HepG2 (cell line): ENCODE results near the gene TCERG1L. TPM values are rescaled to one million over a fixed set of nuclear protein-coding genes. Genes with fewer than 3 reads are reported as not detected.

Experiments used
- ATAC-seq: fragments of 200-7000 bp; cut with Tn5 transposase; 3 replicates; pipeline ENCODE4 v1.9.1; 2020; ENCODE audit warnings: mild to moderate bottlenecking, moderate library complexity
- BruUV-seq: library from RNA; stranded (reverse); fragments of 400-500 nt; replicated peaks from 2 replicates; lab custom pipeline; 2021; lab: Mats Ljungman, UMichigan
- CTCF ChIA-PET: fragments of 300-600 bp; formaldehyde crosslinking; extraction: SDS; loops from one replicate; lab custom pipeline; 2021; ENCODE audit warnings: low total read pairs, inconsistent platforms, low intra/inter-chr PET ratio; lab: Yijun Ruan, JAX
- POLR2A ChIA-PET: fragments of 350-600 bp; sonication (Branson Sonifier 250); formaldehyde crosslinking; loops from one replicate; lab custom pipeline; 2020; ENCODE audit warnings: antibody characterized with exemption, inconsistent platforms; lab: Yijun Ruan, JAX
- DNase-seq: peaks from one replicate; pipeline ENCODE4 v3.0.0-alpha.2; 2015; ENCODE audit warnings: low spot score
- FAIRE-seq: peaks from 3 replicates; lab custom pipeline; 2011; peaks lifted over from hg19 to GRCh38; lab: Jason Lieb, UNC
- H2AFZ ChIP-seq: one replicate; pipeline ENCODE4 v1.6.1; 2011; ENCODE audit warnings: low read length, inconsistent platforms
- H3K27ac ChIP-seq: fragments of 300-600 bp; 3 replicates; pipeline ENCODE4 v1.8.0; 2011; ENCODE audit warnings: mixed run types, mild to moderate bottlenecking, mixed read lengths, low read length, inconsistent platforms; ENCODE audit not compliant: insufficient read depth; ENCODE audit errors: extremely low read length
- H3K27me3 ChIP-seq, 2 experiments: fragments of 200-600 bp in 1 of 2; 2 replicates in 1 of 2; 3 replicates in 1 of 2; pipeline versions ENCODE4 v1.6.0 to v1.8.0; 2011; ENCODE audit warnings: low read length in 2 of 2, mild to moderate bottlenecking in 2 of 2, moderate library complexity in 2 of 2, inconsistent platforms in 1 of 2; ENCODE audit not compliant: insufficient read depth in 2 of 2, control insufficient read depth in 1 of 2
- H3K36me3 ChIP-seq, 2 experiments: fragments of 200-600 bp in 1 of 2; replicated peaks in 1 of 2; 2 replicates in 1 of 2; 3 replicates in 1 of 2; pipeline versions ENCODE4 v1.5.1 to v1.8.0; 2011; ENCODE audit warnings: low read length in 2 of 2, inconsistent platforms in 1 of 2; ENCODE audit not compliant: insufficient read depth in 2 of 2, control insufficient read depth in 1 of 2
- H3K4me1 ChIP-seq: 2 replicates; pipeline ENCODE4 v1.5.1; 2012; ENCODE audit warnings: low read length, inconsistent platforms; ENCODE audit not compliant: insufficient read depth
- H3K4me2 ChIP-seq: 2 replicates; pipeline ENCODE4 v1.6.0; 2011; ENCODE audit warnings: low read depth, low read length, inconsistent platforms
- H3K4me3 ChIP-seq, 3 experiments: fragments of 200-600 bp in 1 of 3; sonication (generic), shearing (Covaris generic) in 1 of 3; replicated peaks in 1 of 3; 2 replicates each; pipeline ENCODE4 v1.5.1; 2011 to 2016; ENCODE audit warnings: low read length in 3 of 3, inconsistent platforms in 2 of 3, low read depth in 2 of 3, mild to moderate bottlenecking in 2 of 3, control low read depth in 1 of 3, mixed read lengths in 1 of 3; ENCODE audit not compliant: insufficient read depth in 1 of 3
- H3K79me2 ChIP-seq: one replicate; pipeline ENCODE4 v1.6.1; 2011; ENCODE audit warnings: low read length, inconsistent platforms; ENCODE audit not compliant: insufficient read depth
- H3K9ac ChIP-seq: 2 replicates; pipeline ENCODE4 v1.6.0; 2011; ENCODE audit warnings: mild to moderate bottlenecking, low read depth, low read length, inconsistent platforms; ENCODE audit not compliant: insufficient read depth
- H3K9me3 ChIP-seq: 2 replicates; pipeline ENCODE4 v1.5.1; 2012; ENCODE audit warnings: mild to moderate bottlenecking, low read length
- H4K20me1 ChIP-seq: 2 replicates; pipeline ENCODE4 v1.6.0; 2011; ENCODE audit warnings: inconsistent platforms, mild to moderate bottlenecking, low read length, moderate library complexity; ENCODE audit not compliant: insufficient read depth
- CCDC6 ChIP-seq: sonication (generic); formaldehyde crosslinking; IDR thresholded peaks from 2 replicates; pipeline ENCODE4 v1.8.1; 2022; ENCODE audit warnings: mild to moderate bottlenecking, missing genetic modification reagents, moderate library complexity
- DPF2 ChIP-seq: sonication (generic); formaldehyde crosslinking; IDR thresholded peaks from 2 replicates; pipeline ENCODE4 v1.4.0; 2020; ENCODE audit warnings: mild to moderate bottlenecking, low read depth, missing genetic modification reagents, borderline replicate concordance
- NAIF1 ChIP-seq: sonication (generic); formaldehyde crosslinking; IDR thresholded peaks from 2 replicates; pipeline ENCODE4 v1.5.0; 2020; ENCODE audit warnings: mild to moderate bottlenecking, missing genetic modification reagents, borderline replicate concordance
- PRDM15 ChIP-seq: sonication (generic); formaldehyde crosslinking; IDR thresholded peaks from 2 replicates; pipeline ENCODE4 v1.4.0; 2020; ENCODE audit warnings: missing genetic modification reagents
- RAD51 ChIP-seq: fragments of 450-650 bp; IDR thresholded peaks from 2 replicates; pipeline ENCODE4 v1.6.1; 2016; ENCODE audit warnings: borderline replicate concordance
- TAF15 ChIP-seq: fragments of 200-400 bp; formaldehyde crosslinking; IDR thresholded peaks from one replicate; pipeline ENCODE4 v1.6.1; 2018; ENCODE audit warnings: mild to moderate bottlenecking, low read depth, low read length; ENCODE audit not compliant: poor library complexity, severe bottlenecking
- UBTF ChIP-seq: sonication (generic); formaldehyde crosslinking; IDR thresholded peaks from 2 replicates; pipeline ENCODE4 v1.4.0; 2020; ENCODE audit warnings: mild to moderate bottlenecking, missing genetic modification reagents
- ZBTB7A ChIP-seq: sonication (generic); formaldehyde crosslinking; IDR thresholded peaks from 2 replicates; pipeline ENCODE4 v1.8.0; 2022; ENCODE audit warnings: mild to moderate bottlenecking, missing genetic modification reagents
- ZKSCAN8 ChIP-seq: IDR thresholded peaks from 2 replicates; pipeline ENCODE4 v1.6.1; 2016; ENCODE audit warnings: borderline replicate concordance, missing genetic modification reagents, missing compliant biosample characterization
- ZNF646 ChIP-seq: sonication (generic); formaldehyde crosslinking; IDR thresholded peaks from 2 replicates; pipeline ENCODE4 v1.9.0; 2021; ENCODE audit warnings: mild to moderate bottlenecking, missing genetic modification reagents
- ZNF713 ChIP-seq: sonication (generic); formaldehyde crosslinking; IDR thresholded peaks from 2 replicates; pipeline ENCODE4 v1.4.0; 2020; ENCODE audit warnings: mild to moderate bottlenecking, missing genetic modification reagents
- ZNF749 ChIP-seq: sonication (generic); formaldehyde crosslinking; IDR thresholded peaks from 2 replicates; pipeline ENCODE4 v1.8.0; 2022; ENCODE audit warnings: mild to moderate bottlenecking, missing genetic modification reagents, moderate library complexity, borderline replicate concordance
- WGBS: methylation state at CpG from one replicate; pipeline ENCODE4 v1.1.6; 2017; ENCODE audit warnings: low lambda C conversion rate; 5-methylcytosine and 5-hydroxymethylcytosine counted together
- in situ Hi-C: cut with HindIII; loops from 2 replicates; pipeline ENCODE4 v1.10.0; 2017; ENCODE audit warnings: low pct_unique_long_range_greater_than_20kb; ENCODE audit not compliant: extremely low pct_ligation_motif_present
- intact Hi-C: fragments of 100-400 bp; cut with micrococcal nuclease; formaldehyde crosslinking; loops from one replicate; pipeline ENCODE4 v1.10.0; 2022; ENCODE audit not compliant: unreplicated experiment
- polyA plus RNA-seq, 8 experiments: library from polyadenylated mRNA; depleted of rRNA in 3 of 8; stranded (reverse) in 7 of 8; unstranded in 1 of 8; fragments of >200 nt; fragmentation: Illumina TruSeq in 4 of 8; extraction: Trizol in 4 of 8; gene quantifications; 2 replicates each; pipeline versions ENCODE4 v1.2.1 to v1.2.3, GENCODE V29; 2011 to 2016; ENCODE audit warnings: low read depth in 4 of 8, missing spikeins in 1 of 8, mixed read lengths in 1 of 8; ENCODE audit not compliant: insufficient read depth in 1 of 8
- total RNA-seq, 5 experiments: library from RNA; depleted of rRNA; stranded (reverse); fragments of >200 nt; fragmentation: Illumina TruSeq; extraction: Trizol; gene quantifications; 2 replicates each; pipeline ENCODE4 v1.2.3, GENCODE V29; 2016; ENCODE audit warnings: low read depth in 1 of 5

Gene TCERG1L
- total and polyA plus RNA-seq, 2 of the 13 experiments (the other 11 are each of a cell fraction or from before 2014, with no cell fraction given): not detected

GRCh38 chr10:131081376-131081775 lies 230.1 kb downstream of the TCERG1L start:
- intact Hi-C loops (no loop called here), in situ Hi-C loops (no loop called here)
- no peaks in the 10 kb centered on the region for H3K9me3 ChIP-seq
- POLR2A ChIA-PET: interaction anchor here (1.3 kb wide), 1 partner anchor 971 kb away, joined by 4 read pairs; the partner anchor contains the start of gene C10orf143
- H3K27me3 ChIP-seq: peaks cover 2 to 50% of the 10 kb centered on the region in 2 experiments; a peak in 3 of 5 replicates
- WGBS: 3% methylated on average over 6 of the region's 6 CpGs
- ATAC-seq (no peak), FAIRE-seq (no peak), DNase-seq (no peak)
- H3K4me3 ChIP-seq: no peak overlapping the region
- BruUV-seq: no TSS peak
- no peaks in the 10 kb centered on the region; the same call in 1 of the 2 replicates for H4K20me1 ChIP-seq
- H3K27ac ChIP-seq: no peak overlapping the region
- TF ChIP-seq RAD51 (no peak), NAIF1 (no peak), CCDC6 (CRISPR knock-in tag) (no peak), TAF15 (no peak), ZNF749 (CRISPR knock-in tag) (no peak), ZKSCAN8 (CRISPR knock-in tag) (no peak), PRDM15 (no peak), UBTF (no peak), ZNF713 (CRISPR knock-in tag) (no peak), ZNF646 (CRISPR knock-in tag) (no peak), ZBTB7A (CRISPR knock-in tag) (no peak), DPF2 (CRISPR knock-in tag) (no peak)
- no peak overlapping the region for H3K4me2 ChIP-seq
- no peak overlapping the region for H3K9ac ChIP-seq
- no peaks in the 10 kb centered on the region for H3K79me2 ChIP-seq
- H3K36me3 ChIP-seq: no peaks in the 10 kb centered on the region
- peaks cover 14% of the 10 kb centered on the region for H3K4me1 ChIP-seq
- H2AFZ ChIP-seq: no peak overlapping the region
- CTCF ChIA-PET: no interaction called here
